Transverse colon (tissue), 4 donors: ENCODE results near the gene ZCCHC9. TPM values are rescaled to one million over a fixed set of nuclear protein-coding genes. Genes with fewer than 3 reads are reported as not detected.

Experiments
- DNase-seq: peaks from one replicate; pipeline ENCODE4 v3.0.0-alpha.2; 2019
- H3K27ac ChIP-seq, 4 donors: fragments of 200-600 bp; sonication (generic); 2 replicates each; pipeline ENCODE4 v1.5.1; 2016 to 2018; ENCODE audit warnings: inconsistent platforms in 4 of 4
- H3K27me3 ChIP-seq: fragments of 200-600 bp; sonication (generic); 2 replicates; pipeline ENCODE4 v1.5.1; 2017; ENCODE audit warnings: inconsistent platforms
- H3K36me3 ChIP-seq, 4 donors: fragments of 200-600 bp; sonication (generic); 2 replicates each; pipeline ENCODE4 v1.5.1; 2017 to 2019; ENCODE audit warnings: inconsistent platforms in 4 of 4
- H3K4me1 ChIP-seq, 4 donors: fragments of 200-600 bp; sonication (generic); 2 replicates each; pipeline ENCODE4 v1.5.1; 2017 to 2020; ENCODE audit warnings: inconsistent platforms in 4 of 4
- H3K4me3 ChIP-seq, 4 donors: fragments of 200-600 bp; sonication (generic); 1 replicate in 1 of 4; 2 replicates in 3 of 4; pipeline versions ENCODE4 v1.5.1 to v1.6.1; 2017 to 2019; ENCODE audit warnings: inconsistent platforms in 4 of 4
- H3K9me3 ChIP-seq, 2 donors: fragments of 200-600 bp; sonication (generic); 2 replicates each; pipeline ENCODE4 v1.5.1; 2017 to 2019; ENCODE audit warnings: inconsistent platforms in 2 of 2
- CTCF ChIP-seq, 5 experiments: fragments of 200-600 bp in 3 of 5; fragments of 450-650 bp in 2 of 5; sonication (generic) in 3 of 5; IDR thresholded peaks; 1 replicate in 2 of 5; 2 replicates in 3 of 5; pipeline ENCODE4 v1.5.1; 2016 to 2017; ENCODE audit warnings: antibody characterized with exemption in 5 of 5, inconsistent platforms in 3 of 5, mild to moderate bottlenecking in 2 of 5, moderate library complexity in 1 of 5
- EP300 ChIP-seq: sonication (generic); formaldehyde crosslinking; IDR thresholded peaks from one replicate; pipeline ENCODE4 v1.6.1; 2017; ENCODE audit warnings: antibody characterized with exemption, low read depth
- POLR2A ChIP-seq: fragments of 450-650 bp; IDR thresholded peaks from one replicate; pipeline ENCODE4 v1.6.1; 2016; ENCODE audit warnings: antibody characterized with exemption, mild to moderate bottlenecking, moderate library complexity
- POLR2AphosphoS5 ChIP-seq, 3 donors: sonication (generic); formaldehyde crosslinking; IDR thresholded peaks; one replicate each; pipeline ENCODE4 v1.6.1; 2016; ENCODE audit warnings: antibody characterized with exemption in 3 of 3
- WGBS, 2 donors: methylation state at CpG; one replicate each; pipeline ENCODE4 v1.1.5; 2018; ENCODE audit warnings: low coverage in 1 of 2; 5-methylcytosine and 5-hydroxymethylcytosine counted together
- in situ Hi-C, 4 donors: fragments of 200-750 bp; cut with MboI; loops; one replicate each; pipeline versions ENCODE4 v1.15.0 to v1.15.1; 2017; ENCODE audit warnings: low sequenced_read_pairs in 3 of 4, low pct_ligation_motif_present in 1 of 4, low pct_unique_long_range_greater_than_20kb in 1 of 4
- intact Hi-C: fragments of 100-400 bp; cut with DNase I; formaldehyde crosslinking; loops from one replicate; pipeline ENCODE4 v1.15.1; 2023; ENCODE audit warnings: low total_unique reads
- total RNA-seq, 4 donors: library from RNA; depleted of rRNA; stranded (reverse); fragments of >200 nt; gene quantifications; one replicate each; pipeline ENCODE4 v1.1.0, GENCODE V29; 2016

Gene ZCCHC9
- total RNA-seq, 4 donors from 2014 or later: 9.7 to 30.3 (median 17.0) TPM

- Histone ChIP-seq H3K4me3 (no peak overlapping the region), H3K4me1 (no peaks in the 10 kb centered on the region), H3K36me3 (peaks cover 0 to 34% (median 3%) of the 10 kb centered on the region in 4 donors), H3K27me3 (no peaks in the 10 kb centered on the region), H3K27ac (no peak overlapping the region), H3K9me3 (no peaks in the 10 kb centered on the region)
- TF ChIP-seq POLR2A: no peak
- TF ChIP-seq CTCF (IDR thresholded peaks at IDR 0.05): no peak
- TF ChIP-seq POLR2AphosphoS5 (IDR thresholded peaks at IDR 0.05): no peak
- TF ChIP-seq EP300: no peak
- WGBS, 2 donors: 87 to 96% methylated on average over 3 of the region's 3 CpGs
- DNase-seq: no peak
- intact Hi-C loops (no loop called here), in situ Hi-C loops (no loop called here)
Measured at GRCh38 chr5:81314581-81314980, 13.2 kb downstream of the ZCCHC9 start.

GRCh38 chr5:81315336-81315735 is 13.9 kb downstream of the ZCCHC9 start:
- in situ Hi-C loops: no loop called here
- WGBS, 2 donors: 68 to 89% methylated on average over 1 of the region's 1 CpG
- H3K4me3 ChIP-seq: no peak overlapping the region
- no peak overlapping the region for H3K27ac ChIP-seq
- no peaks in the 10 kb centered on the region for H3K4me1 ChIP-seq
- H3K27me3 ChIP-seq: no peaks in the 10 kb centered on the region
- no peaks in the 10 kb centered on the region for H3K9me3 ChIP-seq
- intact Hi-C loops: no loop called here
- no peak for TF ChIP-seq CTCF (IDR thresholded peaks at IDR 0.05)
- TF ChIP-seq EP300: no peak
- TF ChIP-seq POLR2A: no peak
- TF ChIP-seq POLR2AphosphoS5 (IDR thresholded peaks at IDR 0.05): no peak
- no peak for DNase-seq
- H3K36me3 ChIP-seq: peaks cover 0 to 31% (median 3%) of the 10 kb centered on the region in 4 donors

GRCh38 chr5:81315830-81316229 is 14.4 kb downstream of the ZCCHC9 start:
- Histone ChIP-seq H3K4me3 (no peak overlapping the region), H3K36me3 (peaks cover 0 to 27% (median 3%) of the 10 kb centered on the region in 4 donors), H3K9me3 (no peaks in the 10 kb centered on the region), H3K27me3 (no peaks in the 10 kb centered on the region), H3K27ac (no peak overlapping the region), H3K4me1 (no peaks in the 10 kb centered on the region)
- 82 to 85% methylated on average over 4 of the region's 4 CpGs for WGBS, 2 donors
- in situ Hi-C loops: no loop called here
- TF ChIP-seq CTCF (IDR thresholded peaks at IDR 0.05): no peak
- no peak for TF ChIP-seq EP300
- TF ChIP-seq POLR2A: no peak
- TF ChIP-seq POLR2AphosphoS5 (IDR thresholded peaks at IDR 0.05): no peak
- intact Hi-C loops: no loop called here
- no peak for DNase-seq

GRCh38 chr5:81316571-81316970 is 15.2 kb downstream of the ZCCHC9 start:
- TF ChIP-seq POLR2AphosphoS5 (IDR thresholded peaks at IDR 0.05) (no peak), CTCF (IDR thresholded peaks at IDR 0.05) (no peak), POLR2A (no peak), EP300 (no peak)
- Histone ChIP-seq H3K27ac (no peak overlapping the region), H3K4me1 (no peaks in the 10 kb centered on the region), H3K27me3 (no peaks in the 10 kb centered on the region), H3K36me3 (peaks cover 0 to 20% (median 3%) of the 10 kb centered on the region in 4 donors), H3K4me3 (no peak overlapping the region), H3K9me3 (no peaks in the 10 kb centered on the region)
- DNase-seq: no peak
- WGBS, 2 donors: 68% methylated on average over 2 of the region's 2 CpGs
- intact Hi-C loops: no loop called here
- in situ Hi-C loops: no loop called here
